ENCODE data around the gene CISD3.

DNA sequence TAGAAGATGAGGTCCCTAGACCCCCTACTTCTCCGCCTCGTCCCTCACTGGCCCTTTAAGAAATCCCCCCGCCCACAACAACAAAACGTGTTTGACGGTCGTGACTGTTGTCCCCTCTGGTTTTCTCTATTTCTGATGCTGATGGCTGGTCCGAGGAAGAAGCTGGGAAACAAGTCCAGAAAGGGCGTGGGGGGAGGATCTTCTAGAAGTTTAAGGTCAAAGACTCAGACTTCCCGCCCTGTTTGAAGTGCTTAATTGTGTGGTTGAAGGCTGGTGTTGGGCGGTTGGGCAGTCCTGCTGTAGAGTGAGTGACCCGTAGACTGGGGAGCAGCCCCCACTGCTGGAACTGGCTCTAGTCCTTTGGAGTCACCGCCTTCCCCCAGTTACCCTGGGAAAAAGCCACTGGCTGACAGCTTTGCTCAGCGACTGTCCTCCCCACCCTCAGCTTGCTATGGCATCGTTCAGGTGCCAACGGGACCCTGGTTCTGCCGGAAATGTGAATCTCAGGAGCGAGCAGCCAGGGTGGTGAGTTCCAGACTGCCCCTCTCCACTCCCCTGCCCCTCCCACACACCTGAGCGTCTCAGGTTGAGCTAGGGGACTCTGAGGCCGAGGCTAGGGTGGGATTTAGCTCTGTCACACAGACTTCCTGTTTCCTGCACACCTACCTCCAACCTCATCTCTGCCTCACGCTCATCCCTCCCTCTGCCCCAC is 23.5 kb upstream of the CISD3 start:
- TF ChIP-seq POLR2A (IDR thresholded peaks at IDR 0.05): no peak
- TF ChIP-seq, protein P1, sequence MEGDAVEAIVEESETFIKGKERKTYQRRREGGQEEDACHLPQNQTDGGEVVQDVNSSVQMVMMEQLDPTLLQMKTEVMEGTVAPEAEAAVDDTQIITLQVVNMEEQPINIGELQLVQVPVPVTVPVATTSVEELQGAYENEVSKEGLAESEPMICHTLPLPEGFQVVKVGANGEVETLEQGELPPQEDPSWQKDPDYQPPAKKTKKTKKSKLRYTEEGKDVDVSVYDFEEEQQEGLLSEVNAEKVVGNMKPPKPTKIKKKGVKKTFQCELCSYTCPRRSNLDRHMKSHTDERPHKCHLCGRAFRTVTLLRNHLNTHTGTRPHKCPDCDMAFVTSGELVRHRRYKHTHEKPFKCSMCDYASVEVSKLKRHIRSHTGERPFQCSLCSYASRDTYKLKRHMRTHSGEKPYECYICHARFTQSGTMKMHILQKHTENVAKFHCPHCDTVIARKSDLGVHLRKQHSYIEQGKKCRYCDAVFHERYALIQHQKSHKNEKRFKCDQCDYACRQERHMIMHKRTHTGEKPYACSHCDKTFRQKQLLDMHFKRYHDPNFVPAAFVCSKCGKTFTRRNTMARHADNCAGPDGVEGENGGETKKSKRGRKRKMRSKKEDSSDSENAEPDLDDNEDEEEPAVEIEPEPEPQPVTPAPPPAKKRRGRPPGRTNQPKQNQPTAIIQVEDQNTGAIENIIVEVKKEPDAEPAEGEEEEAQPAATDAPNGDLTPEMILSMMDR (IDR thresholded peaks at IDR 0.05): no peak
